ENCODE results near the gene CD248.

CD248 gene

DNA sequence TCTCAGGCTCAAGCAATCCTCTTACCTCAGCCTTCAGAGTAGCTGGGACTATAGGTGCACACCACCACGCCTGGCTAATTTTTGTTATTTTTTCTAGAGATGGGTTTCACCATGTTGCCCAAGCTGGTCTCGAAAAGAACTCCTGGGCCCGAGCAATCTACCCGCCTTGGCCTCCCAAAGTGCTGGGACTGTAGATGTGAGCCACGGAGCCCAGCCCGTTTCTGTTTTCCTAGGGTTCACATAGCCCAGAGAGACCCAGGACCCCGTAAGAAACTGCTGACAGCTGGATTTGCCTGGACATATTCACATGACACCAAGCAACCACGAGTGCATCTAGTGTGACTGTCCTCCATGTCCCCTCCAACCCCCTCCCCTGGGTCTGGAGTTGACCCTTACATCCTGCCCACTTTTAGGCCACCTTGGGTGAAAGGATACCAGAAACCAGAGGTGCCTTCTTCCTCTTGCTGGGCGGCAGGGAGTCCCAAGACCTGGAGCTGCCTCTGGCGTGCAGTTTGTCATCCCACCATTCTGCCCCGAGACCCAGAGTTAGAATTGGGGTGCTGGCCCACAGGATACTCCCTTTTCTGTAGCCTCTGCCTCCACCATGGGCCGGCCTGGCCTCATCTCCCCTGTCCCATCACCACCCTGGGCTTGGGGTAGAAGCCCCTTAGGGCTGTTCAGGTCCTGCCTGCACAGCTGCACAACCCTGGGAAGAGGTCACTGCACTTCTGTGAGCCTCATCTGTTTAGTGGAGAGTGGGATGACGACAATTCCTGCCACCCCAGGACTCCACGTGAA, 23.0 kb upstream of the CD248 start:
- no peak for DNase-seq (ENCODE audit: extremely low spot score)
- ChIA-PET POLR2A (no interaction called here), CTCF (interaction anchor here (1.2 kb wide), 1 partner anchor 28 kb away, joined by 3 read pairs; no protein-coding TSS in a partner anchor)
- TF ChIP-seq ZNF384 (IDR thresholded peaks at IDR 0.05) (no peak), ELF4 (IDR thresholded peaks at IDR 0.05) (no peak), NFRKB (IDR thresholded peaks at IDR 0.05) (no peak)

DNA sequence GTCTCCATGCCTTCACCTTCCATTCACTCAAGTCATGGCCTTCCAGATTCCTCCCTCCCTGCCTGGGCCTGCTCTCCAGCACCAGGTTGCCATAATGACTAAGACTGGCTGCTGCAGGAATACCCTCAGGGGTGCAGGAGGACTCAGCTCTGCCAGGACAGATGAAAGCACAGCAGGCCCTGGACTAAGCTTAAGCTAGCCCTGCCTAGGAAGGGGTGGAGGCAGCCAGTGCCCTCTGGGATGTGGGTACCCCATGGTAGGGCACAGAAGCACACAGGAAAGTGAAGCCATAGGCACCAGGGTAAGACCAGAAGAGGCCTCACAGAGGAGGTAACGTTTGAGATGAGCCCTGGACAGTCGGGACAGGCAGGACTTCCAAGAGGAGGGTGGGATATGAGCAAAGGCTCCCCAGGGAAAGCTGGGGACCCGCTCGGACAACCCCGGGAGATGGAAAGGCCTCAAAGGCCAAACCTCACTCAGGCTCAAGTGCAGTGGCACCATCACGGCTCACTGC, 22.4 kb upstream of the CD248 start:
- ChIA-PET POLR2A (no interaction called here), CTCF (interaction anchor here (1.2 kb wide), 1 partner anchor 28 kb away, joined by 3 read pairs; no protein-coding TSS in a partner anchor)
- no peak for DNase-seq (ENCODE audit: extremely low spot score)
- TF ChIP-seq NFRKB (IDR thresholded peaks at IDR 0.05) (no peak), LEF1 (IDR thresholded peaks at IDR 0.05; ENCODE audit: borderline replicate concordance) (no peak), SP1 (IDR thresholded peaks at IDR 0.05) (no peak), FOXK2 (IDR thresholded peaks at IDR 0.05) (no peak), ZNF384 (IDR thresholded peaks at IDR 0.05) (no peak), BHLHE40 (IDR thresholded peaks at IDR 0.05; ENCODE audit: borderline replicate concordance) (no peak), FOXA1 (IDR thresholded peaks at IDR 0.05) (no peak), TARDBP (IDR thresholded peaks at IDR 0.05) (no peak), CTBP1 (IDR thresholded peaks at IDR 0.05; ENCODE audit: borderline replicate concordance) (no peak), L3MBTL2 (conservative IDR thresholded peaks at IDR 0.05) (no peak), FOXM1 (IDR thresholded peaks at IDR 0.05; ENCODE audit: borderline replicate concordance) (no peak), ELF4 (IDR thresholded peaks at IDR 0.05) (no peak), HDGF (IDR thresholded peaks at IDR 0.05; ENCODE audit: borderline replicate concordance) (no peak), ARNT (IDR thresholded peaks at IDR 0.05) (no peak), SUZ12 (IDR thresholded peaks at IDR 0.05) (no peak)
- TF ChIP-seq, protein P1, sequence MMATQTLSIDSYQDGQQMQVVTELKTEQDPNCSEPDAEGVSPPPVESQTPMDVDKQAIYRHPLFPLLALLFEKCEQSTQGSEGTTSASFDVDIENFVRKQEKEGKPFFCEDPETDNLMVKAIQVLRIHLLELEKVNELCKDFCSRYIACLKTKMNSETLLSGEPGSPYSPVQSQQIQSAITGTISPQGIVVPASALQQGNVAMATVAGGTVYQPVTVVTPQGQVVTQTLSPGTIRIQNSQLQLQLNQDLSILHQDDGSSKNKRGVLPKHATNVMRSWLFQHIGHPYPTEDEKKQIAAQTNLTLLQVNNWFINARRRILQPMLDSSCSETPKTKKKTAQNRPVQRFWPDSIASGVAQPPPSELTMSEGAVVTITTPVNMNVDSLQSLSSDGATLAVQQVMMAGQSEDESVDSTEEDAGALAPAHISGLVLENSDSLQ (IDR thresholded peaks at IDR 0.05): no peak

DNA sequence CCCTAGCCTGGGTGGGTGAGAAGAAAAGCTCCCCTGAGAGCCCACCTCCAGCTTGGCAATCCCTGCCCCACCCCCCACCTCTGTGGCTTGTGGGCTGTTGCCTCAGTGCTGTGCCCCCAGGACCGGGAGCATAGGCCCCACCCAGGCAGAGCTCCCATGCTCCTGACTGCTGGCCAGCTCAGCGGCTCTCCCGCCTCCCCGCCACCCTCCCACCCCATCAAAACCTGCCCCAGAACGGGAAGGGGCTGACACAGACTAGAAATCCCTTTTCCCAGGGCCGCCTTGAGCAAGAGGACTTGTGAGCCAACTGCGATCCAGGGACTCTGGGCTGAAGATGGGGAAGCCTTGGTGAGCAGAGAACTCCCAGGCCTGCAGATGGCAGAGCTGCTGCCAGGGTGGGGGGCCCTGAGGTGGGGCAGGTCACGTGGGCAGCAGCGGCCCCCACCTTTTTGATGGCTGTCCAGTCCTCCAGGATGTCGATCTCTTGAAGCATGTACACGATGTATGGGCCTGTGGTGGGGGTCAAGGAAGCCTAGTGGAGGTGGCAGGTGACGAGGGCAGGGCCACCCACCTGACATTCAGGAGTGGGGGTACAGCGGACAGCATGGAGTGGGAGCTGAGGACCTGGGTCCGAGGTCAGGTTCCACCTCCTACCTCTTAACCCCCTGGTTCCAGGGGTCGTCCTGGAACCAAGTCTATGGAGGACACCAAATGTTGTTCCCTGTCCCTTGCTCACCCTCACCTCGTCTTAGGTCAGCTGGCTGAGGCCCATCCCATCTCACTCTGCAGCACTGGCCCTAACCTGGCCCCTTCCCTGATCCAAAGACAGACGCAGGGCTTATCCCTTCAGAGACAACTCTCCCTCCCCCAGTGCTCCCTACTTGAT, 21.7 kb upstream of the CD248 start:
- no peak for TF ChIP-seq ZNF384 (IDR thresholded peaks at IDR 0.05)
- no peak for TF ChIP-seq NFRKB (IDR thresholded peaks at IDR 0.05)
- no peak for TF ChIP-seq TARDBP (IDR thresholded peaks at IDR 0.05)
- no peak for TF ChIP-seq ELF4 (IDR thresholded peaks at IDR 0.05)
- no peak for TF ChIP-seq SP1 (IDR thresholded peaks at IDR 0.05)
- TF ChIP-seq, protein P1 (IDR thresholded peaks at IDR 0.05): no peak
- TF ChIP-seq ARNT (IDR thresholded peaks at IDR 0.05): no peak
- DNase-seq (ENCODE audit: extremely low spot score): no peak
- CTCF ChIA-PET: interaction anchor here (1.2 to 1.3 kb wide), 2 partner anchors 27 kb away, joined by 3 to 5 read pairs; no protein-coding TSS in a partner anchor
- POLR2A ChIA-PET: interaction anchor here (1.0 kb wide), 1 partner anchor 9 kb away, joined by 3 read pairs; the partner anchor contains the start of gene B4GAT1

DNA sequence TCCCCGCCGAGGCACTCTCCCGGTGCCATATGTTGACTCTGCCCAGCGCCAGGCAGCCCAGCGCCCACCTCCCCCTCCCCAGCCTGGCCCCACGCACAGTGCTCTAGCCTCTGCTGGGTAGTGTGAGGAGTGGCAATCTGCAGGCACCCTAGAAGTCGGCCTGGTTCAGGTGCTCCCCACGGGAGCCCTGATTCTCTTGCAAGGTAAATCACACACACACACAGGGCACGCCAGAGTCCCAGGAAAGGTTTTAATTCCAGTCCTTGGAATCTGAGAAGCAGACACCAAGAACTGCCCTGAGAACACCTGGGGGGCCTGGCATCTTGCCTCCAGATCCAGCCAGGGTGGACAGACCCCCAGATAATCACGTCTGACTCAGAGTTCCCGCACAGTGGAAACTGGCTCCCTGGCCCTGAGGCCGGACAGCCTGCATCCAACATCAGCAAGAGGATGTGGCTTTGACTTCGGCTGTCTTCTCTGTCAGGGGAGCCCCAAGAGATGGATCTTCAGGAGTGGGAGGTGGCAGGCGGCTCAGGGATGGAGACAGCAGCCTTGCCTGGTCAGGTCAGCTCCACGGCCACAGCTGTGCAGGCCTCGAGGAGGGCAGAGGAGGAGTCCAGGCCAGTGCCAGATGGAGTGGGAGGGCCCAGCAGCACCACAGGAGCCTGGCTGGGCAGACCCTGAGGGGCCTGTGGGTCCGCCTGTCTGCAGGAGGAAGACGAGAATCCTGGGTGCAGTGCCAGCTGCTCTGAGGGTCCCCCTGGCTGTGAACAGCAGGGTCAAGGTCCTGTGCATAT, 20.5 kb upstream of the CD248 start:
- CTCF ChIA-PET: interaction anchor here (1.3 kb wide), 1 partner anchor 26 kb away, joined by 5 read pairs; no protein-coding TSS in a partner anchor
- no peak for DNase-seq (ENCODE audit: extremely low spot score)
- TF ChIP-seq CTBP1 (IDR thresholded peaks at IDR 0.05; ENCODE audit: borderline replicate concordance): no peak
- TF ChIP-seq BHLHE40 (IDR thresholded peaks at IDR 0.05; ENCODE audit: borderline replicate concordance): no peak
- no peak for TF ChIP-seq L3MBTL2 (conservative IDR thresholded peaks at IDR 0.05)
- TF ChIP-seq LEF1 (IDR thresholded peaks at IDR 0.05; ENCODE audit: borderline replicate concordance): no peak
- TF ChIP-seq ARNT (IDR thresholded peaks at IDR 0.05): no peak
- no peak for TF ChIP-seq NFRKB (IDR thresholded peaks at IDR 0.05)
- no peak for TF ChIP-seq FOXM1 (IDR thresholded peaks at IDR 0.05; ENCODE audit: borderline replicate concordance)
- TF ChIP-seq FOXA1 (IDR thresholded peaks at IDR 0.05): no peak
- TF ChIP-seq SP1 (IDR thresholded peaks at IDR 0.05): no peak
- no peak for TF ChIP-seq ZNF384 (IDR thresholded peaks at IDR 0.05)
- TF ChIP-seq ELF4 (IDR thresholded peaks at IDR 0.05): no peak
- TF ChIP-seq, protein P1 (IDR thresholded peaks at IDR 0.05): no peak
- TF ChIP-seq HDGF (IDR thresholded peaks at IDR 0.05; ENCODE audit: borderline replicate concordance): no peak
- no peak for TF ChIP-seq TARDBP (IDR thresholded peaks at IDR 0.05)
- no peak for TF ChIP-seq FOXK2 (IDR thresholded peaks at IDR 0.05)
- no peak for TF ChIP-seq SUZ12 (IDR thresholded peaks at IDR 0.05)
- POLR2A ChIA-PET: interaction anchor here (1.0 kb wide), 1 partner anchor 10 kb away, joined by 3 read pairs; the partner anchor contains the start of gene B4GAT1
